Lung (tissue), 12 donors: ENCODE results near the gene FSTL1. TPM values are rescaled to one million over a fixed set of nuclear protein-coding genes. Genes with fewer than 3 reads are reported as not detected.

Experiments
- ATAC-seq: fragments of 200-7000 bp; cut with Tn5 transposase; one replicate; pipeline ENCODE4 v1.9.1; 2020; ENCODE audit warnings: moderate number of reproducible peaks; ENCODE audit not compliant: insufficient read depth, low FRiP score
- DNase-seq, 3 donors: peaks; one replicate each; pipeline ENCODE4 v3.0.0-alpha.2; 2013 to 2017
- H3K27ac ChIP-seq, 2 donors: one replicate each; pipeline ENCODE4 v1.5.1; 2013; ENCODE audit warnings: mild to moderate bottlenecking in 2 of 2, moderate library complexity in 2 of 2, control low read depth in 1 of 2, inconsistent platforms in 1 of 2, low read depth in 1 of 2, low read length in 1 of 2
- H3K27me3 ChIP-seq, 3 donors: one replicate each; pipeline ENCODE4 v1.5.1; 2013; ENCODE audit warnings: low read length in 2 of 3; ENCODE audit not compliant: control insufficient read depth in 3 of 3, insufficient read depth in 3 of 3
- H3K36me3 ChIP-seq, 4 donors: one replicate each; pipeline ENCODE4 v1.5.1; 2013; ENCODE audit warnings: low read length in 4 of 4, mild to moderate bottlenecking in 1 of 4, moderate library complexity in 1 of 4; ENCODE audit not compliant: control insufficient read depth in 4 of 4, insufficient read depth in 4 of 4
- H3K4me1 ChIP-seq, 5 donors: one replicate each; pipeline ENCODE4 v1.5.1; 2013; ENCODE audit warnings: low read length in 5 of 5, mild to moderate bottlenecking in 2 of 5, moderate library complexity in 1 of 5; ENCODE audit not compliant: control insufficient read depth in 5 of 5, insufficient read depth in 5 of 5
- H3K4me3 ChIP-seq: one replicate; pipeline ENCODE4 v1.5.1; 2013; ENCODE audit warnings: mild to moderate bottlenecking, control low read depth, moderate library complexity
- H3K9ac ChIP-seq, 2 donors: one replicate each; pipeline ENCODE4 v1.5.1; 2013; ENCODE audit warnings: low read length in 2 of 2, control low read depth in 1 of 2; ENCODE audit not compliant: insufficient read depth in 1 of 2
- H3K9me3 ChIP-seq, 4 donors: one replicate each; pipeline ENCODE4 v1.5.1; 2013; ENCODE audit warnings: low read length in 3 of 4, mild to moderate bottlenecking in 1 of 4, moderate library complexity in 1 of 4; ENCODE audit not compliant: control insufficient read depth in 4 of 4, insufficient read depth in 3 of 4
- CTCF ChIP-seq: IDR thresholded peaks from 2 replicates; pipeline ENCODE4 v1.5.1; 2012; ENCODE audit warnings: mild to moderate bottlenecking; ENCODE audit errors: control extremely low read depth, extremely low read depth
- WGBS, 2 donors: extraction: QIAGEN DNeasy Blood & Tissue Kit; methylation state at CpG; one replicate each; pipeline ENCODE4 v1.1.7; 2013; 5-methylcytosine and 5-hydroxymethylcytosine counted together
- polyA plus RNA-seq, 2 donors: library from polyadenylated mRNA; stranded (reverse); fragments of 200-250 nt; gene quantifications; one replicate each; pipeline ENCODE4 v1.2.1, GENCODE V29; 2013
- total RNA-seq, 2 donors: library from RNA; depleted of rRNA in 1 of 2; stranded (reverse); fragments of >200 nt in 1 of 2; gene quantifications; one replicate each; pipeline ENCODE4 v1.2.1, GENCODE V29; 2014 to 2021
- donor health status: control.
- donor health status: control.
- donor health status: Bipolar disorder and iron deficiency.
- donor health status: healthy.
- donor health status: DM: yes; HTN: yes; CAD: no.

Gene FSTL1
- total and polyA plus RNA-seq, 4 donors = 24.9 to 544 (median 192) TPM

GRCh38 chr3:120417272-120417911 lies 33.4 kb downstream of the FSTL1 start:
- ATAC-seq (peak; percentile 97), DNase-seq (peak; percentile 98 to 99 (median 99))
- peak; percentile 74 for TF ChIP-seq CTCF
- Histone ChIP-seq H3K27me3 (no peaks in the 10 kb centered on the region), H3K4me3 (no peak overlapping the region), H3K27ac (peak overlapping the region; percentile 79 to 90), H3K4me1 (peaks cover 11 to 45% (median 26%) of the 10 kb centered on the region in 5 donors), H3K36me3 (peaks cover 0 to 7% (median 2%) of the 10 kb centered on the region in 4 donors), H3K9ac (peak overlapping the region in 1 of 2 donors; percentile 91), H3K9me3 (no peaks in the 10 kb centered on the region)
- 0 to 1% methylated on average over 9 of the region's 9 CpGs for WGBS, 2 donors

- Histone ChIP-seq H3K9me3 (no peaks in the 10 kb centered on the region), H3K27me3 (no peaks in the 10 kb centered on the region), H3K4me1 (peaks cover 11 to 45% (median 24%) of the 10 kb centered on the region in 5 donors), H3K27ac (peak overlapping the region; percentile 47 to 79), H3K36me3 (peaks cover 2 to 8% (median 4%) of the 10 kb centered on the region in 4 donors), H3K9ac (peak overlapping the region in 1 of 2 donors; percentile 83), H3K4me3 (no peak overlapping the region)
- no peak for ATAC-seq
- TF ChIP-seq CTCF = no peak
- no peak for DNase-seq
- 19 to 31% methylated on average over 2 of the region's 2 CpGs for WGBS, 2 donors
Observed at GRCh38 chr3:120416868-120417267, 33.9 kb downstream of the FSTL1 start.

- Histone ChIP-seq H3K4me3 (no peak overlapping the region), H3K27me3 (no peaks in the 10 kb centered on the region), H3K27ac (no peak overlapping the region), H3K4me1 (peaks cover 12 to 43% (median 17%) of the 10 kb centered on the region in 5 donors), H3K9me3 (peaks cover 0 to 3% (median 0%) of the 10 kb centered on the region in 4 donors), H3K9ac (no peak overlapping the region), H3K36me3 (peaks cover 5 to 18% (median 14%) of the 10 kb centered on the region in 4 donors)
- TF ChIP-seq CTCF = no peak
- no peak for DNase-seq
- WGBS, 2 donors = 89 to 95% methylated on average over 6 of the region's 6 CpGs
- no peak for ATAC-seq
Observed at GRCh38 chr3:120415756-120416155, 35.0 kb downstream of the FSTL1 start.

GRCh38 chr3:120410541-120410940 lies 40.3 kb downstream of the FSTL1 start:
- no peak overlapping the region for H3K27ac ChIP-seq
- H3K9ac ChIP-seq = peak overlapping the region in 1 of 2 donors; percentile 8
- WGBS, 2 donors = 53 to 61% methylated on average over 1 of the region's 1 CpG
- peak; percentile 79 to 96 (median 90) for DNase-seq
- no peak for ATAC-seq
- H3K4me3 ChIP-seq = no peak overlapping the region
- peaks cover 23 to 61% (median 42%) of the 10 kb centered on the region in 4 donors for H3K36me3 ChIP-seq
- peaks cover 0 to 5% (median 0%) of the 10 kb centered on the region in 4 donors for H3K9me3 ChIP-seq
- H3K4me1 ChIP-seq = peaks cover 0 to 23% (median 3%) of the 10 kb centered on the region in 5 donors
- no peaks in the 10 kb centered on the region for H3K27me3 ChIP-seq
- TF ChIP-seq CTCF = no peak
